OCI-M2 (cell line): ENCODE measurements around the gene FMNL2.

Experiments used
- DNase-seq: peaks from one replicate; lab custom pipeline; 2025; ENCODE audit not compliant: unreplicated experiment; lab: John Stamatoyannopoulos, UW

Gene FMNL2

GRCh38 chr2:152489364-152489763 is 154.4 kb downstream of the FMNL2 start:
- DNase-seq: no peak

- no peak for DNase-seq
Observed at GRCh38 chr2:152490686-152491455, 155.9 kb downstream of the FMNL2 start.

- DNase-seq: no peak
Observed at GRCh38 chr2:152492131-152492530, 157.2 kb downstream of the FMNL2 start.

- no peak for DNase-seq
Observed at GRCh38 chr2:152492911-152493310, 157.9 kb downstream of the FMNL2 start.

- no peak for DNase-seq
Observed at GRCh38 chr2:152493417-152493816, 158.4 kb downstream of the FMNL2 start.

- no peak for DNase-seq
Observed at GRCh38 chr2:152493945-152494528, 159.1 kb downstream of the FMNL2 start.

- DNase-seq: no peak
Observed at GRCh38 chr2:152496371-152496770, 161.4 kb downstream of the FMNL2 start.

- no peak for DNase-seq
Observed at GRCh38 chr2:152497481-152498052, 162.6 kb downstream of the FMNL2 start.

- no peak for DNase-seq
Observed at GRCh38 chr2:152499331-152499816, 164.4 kb downstream of the FMNL2 start.

GRCh38 chr2:152499896-152500735 is 165.1 kb downstream of the FMNL2 start:
- no peak for DNase-seq

- no peak for DNase-seq
Observed at GRCh38 chr2:152500772-152501171, 165.8 kb downstream of the FMNL2 start.

- DNase-seq: no peak
Observed at GRCh38 chr2:152501666-152502065, 166.7 kb downstream of the FMNL2 start.

- no peak for DNase-seq
Observed at GRCh38 chr2:152504618-152505017, 169.6 kb downstream of the FMNL2 start.

- no peak for DNase-seq
Observed at GRCh38 chr2:152505495-152505906, 170.5 kb downstream of the FMNL2 start.

GRCh38 chr2:152506843-152507242 is 171.9 kb downstream of the FMNL2 start:
- DNase-seq: no peak

GRCh38 chr2:152507907-152508306 is 172.9 kb downstream of the FMNL2 start:
- no peak for DNase-seq

GRCh38 chr2:152508446-152508845 is 173.5 kb downstream of the FMNL2 start:
- no peak for DNase-seq

- no peak for DNase-seq
Observed at GRCh38 chr2:152509772-152510491, 175.0 kb downstream of the FMNL2 start.

- no peak for DNase-seq
Observed at GRCh38 chr2:152510621-152511020, 175.6 kb downstream of the FMNL2 start.

GRCh38 chr2:152511981-152512380 is 177.0 kb downstream of the FMNL2 start:
- DNase-seq: no peak

GRCh38 chr2:152513029-152513428 is 178.1 kb downstream of the FMNL2 start:
- DNase-seq: no peak
